ENCODE results near the gene CDH4. TPM values are rescaled to one million over a fixed set of nuclear protein-coding genes. Genes with fewer than 3 reads are reported as not detected.

The CDH4 gene
- total RNA-seq, 1 donor from 2014 or later = not detected

DNA sequence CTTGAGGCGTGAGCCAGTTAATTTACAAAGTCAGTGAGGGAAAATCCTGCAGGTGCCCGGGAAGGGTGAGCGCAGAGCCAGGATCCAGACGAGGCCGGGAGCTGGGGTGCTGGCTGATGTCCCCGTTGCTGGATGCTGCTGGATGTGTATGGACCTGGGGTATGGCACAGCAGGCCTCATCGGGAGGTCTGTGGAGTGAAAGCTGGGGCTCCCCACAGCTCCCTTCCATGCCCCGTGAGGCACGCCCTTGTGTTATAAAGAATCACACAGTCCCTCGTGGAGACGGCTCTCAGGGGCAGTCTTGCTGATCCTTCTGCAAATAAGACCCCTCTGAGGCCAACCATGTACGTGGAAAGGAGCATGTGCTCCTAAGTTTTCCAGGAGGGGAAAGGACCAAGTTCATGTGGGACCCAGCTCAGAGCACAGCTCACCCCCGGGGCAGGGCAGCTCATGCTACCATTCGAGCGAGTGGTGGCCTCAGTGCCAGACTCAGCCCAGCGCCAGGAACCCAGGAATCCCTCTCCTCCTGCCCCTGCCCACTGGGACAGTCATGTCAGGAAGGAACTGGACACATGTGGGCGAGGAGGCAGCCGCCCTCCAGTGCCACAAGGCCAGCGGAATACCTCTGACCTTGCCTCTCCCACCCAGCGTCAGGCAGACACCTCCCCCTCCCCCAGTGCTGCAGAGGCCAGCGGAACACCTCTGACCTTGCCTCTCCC, 97.5 kb downstream of the CDH4 start:
- no peaks in the 10 kb centered on the region for H3K27me3 ChIP-seq
- H3K36me3 ChIP-seq = no peaks in the 10 kb centered on the region
- H3K4me1 ChIP-seq = no peaks in the 10 kb centered on the region
- TF ChIP-seq, protein P1, sequence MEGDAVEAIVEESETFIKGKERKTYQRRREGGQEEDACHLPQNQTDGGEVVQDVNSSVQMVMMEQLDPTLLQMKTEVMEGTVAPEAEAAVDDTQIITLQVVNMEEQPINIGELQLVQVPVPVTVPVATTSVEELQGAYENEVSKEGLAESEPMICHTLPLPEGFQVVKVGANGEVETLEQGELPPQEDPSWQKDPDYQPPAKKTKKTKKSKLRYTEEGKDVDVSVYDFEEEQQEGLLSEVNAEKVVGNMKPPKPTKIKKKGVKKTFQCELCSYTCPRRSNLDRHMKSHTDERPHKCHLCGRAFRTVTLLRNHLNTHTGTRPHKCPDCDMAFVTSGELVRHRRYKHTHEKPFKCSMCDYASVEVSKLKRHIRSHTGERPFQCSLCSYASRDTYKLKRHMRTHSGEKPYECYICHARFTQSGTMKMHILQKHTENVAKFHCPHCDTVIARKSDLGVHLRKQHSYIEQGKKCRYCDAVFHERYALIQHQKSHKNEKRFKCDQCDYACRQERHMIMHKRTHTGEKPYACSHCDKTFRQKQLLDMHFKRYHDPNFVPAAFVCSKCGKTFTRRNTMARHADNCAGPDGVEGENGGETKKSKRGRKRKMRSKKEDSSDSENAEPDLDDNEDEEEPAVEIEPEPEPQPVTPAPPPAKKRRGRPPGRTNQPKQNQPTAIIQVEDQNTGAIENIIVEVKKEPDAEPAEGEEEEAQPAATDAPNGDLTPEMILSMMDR (IDR thresholded peaks at IDR 0.05) = no peak
- H3K4me3 ChIP-seq = no peak overlapping the region
- intact Hi-C loops (cut with DNase I) = no loop called here
- no peak overlapping the region for H3K27ac ChIP-seq
- H3K9me3 ChIP-seq = no peaks in the 10 kb centered on the region
- no peak for DNase-seq (ENCODE audit: low spot score in 2 of 2)

DNA sequence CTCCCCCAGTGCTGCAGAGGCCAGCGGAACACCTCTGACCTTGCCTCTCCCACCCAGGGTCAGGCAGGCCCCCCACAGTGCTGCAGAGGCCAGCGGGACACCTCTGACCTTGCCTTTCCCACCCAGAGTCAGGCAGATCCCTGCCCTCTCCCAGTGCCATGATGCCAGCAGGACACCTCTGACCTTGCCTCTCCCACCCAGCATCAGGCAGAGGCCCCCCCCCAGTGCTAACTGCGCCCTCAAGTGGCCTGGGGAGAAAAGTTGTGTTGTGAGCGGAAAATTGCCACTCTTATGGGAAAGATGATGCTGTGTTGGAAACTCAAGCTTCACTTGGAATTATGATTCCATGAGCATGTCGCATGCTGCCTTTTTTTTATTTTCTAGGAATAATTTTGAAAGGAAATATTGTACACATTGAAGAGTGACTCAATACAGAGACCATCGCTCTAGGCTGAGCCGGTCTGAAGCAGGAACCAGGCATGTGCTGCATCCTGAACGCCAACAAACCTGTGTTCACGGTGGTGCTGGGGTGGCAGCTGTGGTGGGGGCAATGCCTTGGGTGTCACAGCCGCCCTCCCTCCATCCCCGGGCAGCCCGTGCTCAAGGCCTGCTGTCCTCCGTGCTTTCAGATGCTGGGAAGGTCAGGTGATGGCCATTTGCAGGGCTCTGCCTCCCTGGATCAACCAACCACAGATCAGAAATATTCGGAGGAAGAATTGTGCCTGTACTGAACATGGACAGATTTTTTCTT, 98.6 kb downstream of the CDH4 start:
- no peak for DNase-seq (ENCODE audit: low spot score in 2 of 2)
- no peak overlapping the region for H3K4me3 ChIP-seq
- intact Hi-C loops (cut with DNase I) = no loop called here
- no peaks in the 10 kb centered on the region for H3K4me1 ChIP-seq
- no peaks in the 10 kb centered on the region for H3K36me3 ChIP-seq
- TF ChIP-seq, protein P1 (IDR thresholded peaks at IDR 0.05) = no peak
- no peak overlapping the region for H3K27ac ChIP-seq
- H3K9me3 ChIP-seq = no peaks in the 10 kb centered on the region
- H3K27me3 ChIP-seq = no peaks in the 10 kb centered on the region

DNA sequence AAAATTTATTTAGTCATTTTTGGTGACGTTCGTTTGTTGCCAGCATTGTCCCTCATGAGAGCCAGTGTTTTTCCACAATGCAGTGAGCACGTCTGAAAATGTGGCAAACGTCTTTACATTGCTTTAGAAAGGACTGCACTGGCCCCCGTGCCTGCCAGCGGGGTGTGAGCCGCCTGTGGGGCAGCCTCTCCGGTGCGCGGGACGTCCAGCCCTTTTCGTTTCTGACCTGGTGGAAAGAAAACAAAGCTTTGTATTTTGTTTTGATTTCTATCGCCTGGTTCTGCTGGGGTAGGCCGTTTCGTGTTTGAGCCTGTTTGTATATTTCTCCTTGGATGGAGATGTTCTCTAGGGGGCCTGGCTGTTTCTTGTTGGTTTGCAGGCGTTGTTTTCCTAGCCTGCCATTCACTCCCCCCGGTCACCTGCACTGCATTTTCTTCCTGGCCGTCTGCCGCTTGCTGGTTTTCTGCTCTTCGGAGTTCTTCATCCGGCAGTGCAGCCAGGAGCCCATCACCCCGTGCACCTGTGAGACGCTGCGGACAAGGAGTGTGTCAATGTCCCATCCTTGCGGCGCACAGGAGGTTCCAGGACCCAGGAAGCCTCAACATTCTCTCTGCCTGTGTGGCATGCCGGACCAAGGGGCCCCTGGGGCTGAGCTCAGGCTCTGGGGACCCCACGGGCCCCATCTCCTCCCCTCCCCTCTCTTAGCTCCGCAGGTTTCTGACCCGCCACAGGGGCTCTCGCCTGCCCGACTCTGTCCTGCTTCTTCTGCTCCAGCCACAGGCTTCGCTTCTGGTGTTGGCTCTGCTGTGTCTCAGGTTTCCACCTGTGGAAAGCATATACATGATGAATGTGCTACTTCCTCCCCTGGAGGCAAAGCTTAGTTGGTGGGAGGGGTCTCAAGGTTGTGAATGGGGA, 100.5 kb downstream of the CDH4 start:
- no peak for DNase-seq (ENCODE audit: low spot score in 2 of 2)
- Histone ChIP-seq H3K4me1 (no peaks in the 10 kb centered on the region), H3K36me3 (no peaks in the 10 kb centered on the region), H3K4me3 (no peak overlapping the region), H3K27ac (no peak overlapping the region), H3K9me3 (no peaks in the 10 kb centered on the region), H3K27me3 (no peaks in the 10 kb centered on the region)
- TF ChIP-seq, protein P1 (IDR thresholded peaks at IDR 0.05) = no peak
- intact Hi-C loops (cut with DNase I) = no loop called here

DNA sequence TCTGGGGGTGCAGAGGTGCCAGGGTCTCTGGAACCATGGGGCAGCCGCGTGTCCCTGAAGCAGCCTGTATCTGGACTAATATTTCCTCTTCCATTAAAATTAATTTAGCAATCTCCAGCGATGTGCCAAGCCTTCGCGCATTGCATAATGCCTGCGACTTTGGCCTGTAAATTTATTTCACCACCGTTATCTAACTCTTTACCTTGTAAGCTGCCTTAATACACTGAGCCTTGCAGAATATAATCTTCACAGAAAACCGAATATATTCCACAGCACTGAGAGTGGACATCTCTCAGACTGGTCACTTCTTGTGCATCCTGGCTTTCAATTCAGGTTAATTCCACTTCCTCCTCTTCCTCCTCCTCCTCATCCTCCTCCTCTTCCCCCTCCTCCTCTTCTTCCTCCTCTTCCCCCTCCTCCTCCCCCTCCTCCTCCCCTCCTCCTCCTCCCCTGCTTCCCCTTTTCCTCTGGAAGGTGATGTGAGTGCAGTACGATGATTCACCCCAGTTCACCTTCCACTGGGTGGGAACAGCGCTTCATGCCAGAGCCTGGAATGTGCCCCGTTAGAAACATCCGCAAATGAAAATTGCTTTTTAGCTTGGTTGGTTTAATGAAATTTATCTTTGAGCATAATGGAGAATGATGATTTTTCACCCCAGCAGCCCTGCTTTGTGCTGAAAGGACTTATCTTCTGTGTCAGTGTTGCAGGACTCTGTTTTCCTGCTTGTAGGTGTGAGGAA, 101.4 kb downstream of the CDH4 start:
- Histone ChIP-seq H3K27me3 (no peaks in the 10 kb centered on the region), H3K27ac (no peak overlapping the region), H3K9me3 (no peaks in the 10 kb centered on the region), H3K4me1 (no peaks in the 10 kb centered on the region), H3K36me3 (no peaks in the 10 kb centered on the region), H3K4me3 (no peak overlapping the region)
- intact Hi-C loops (cut with DNase I) = no loop called here
- DNase-seq (ENCODE audit: low spot score in 2 of 2) = no peak
- TF ChIP-seq, protein P1 (IDR thresholded peaks at IDR 0.05) = no peak

DNA sequence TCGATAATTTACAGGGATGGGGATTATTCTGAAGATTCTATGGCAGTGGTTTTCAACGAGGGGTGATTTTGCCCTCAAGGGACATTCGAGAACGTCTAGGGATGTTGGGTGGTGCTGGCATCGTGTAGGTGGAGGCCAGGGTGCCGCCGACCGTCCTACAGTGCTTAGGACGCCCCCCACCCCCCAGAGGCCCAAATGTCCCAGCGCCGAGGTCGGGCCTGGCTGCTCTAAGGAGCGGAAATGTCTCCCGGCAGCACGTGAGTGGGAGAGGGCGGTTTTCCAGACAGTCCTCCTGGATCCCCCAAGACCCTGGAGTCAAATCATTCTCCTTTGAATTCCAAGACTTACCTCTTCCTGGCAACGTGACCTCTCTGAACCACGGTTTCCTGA, 101.9 kb downstream of the CDH4 start:
- TF ChIP-seq, protein P1 (IDR thresholded peaks at IDR 0.05) = no peak

More for the DNA sequence above, 101.9 kb downstream of the CDH4 start:
- no peak for DNase-seq (ENCODE audit: low spot score in 2 of 2)
- Histone ChIP-seq H3K27ac (no peak overlapping the region), H3K4me1 (no peaks in the 10 kb centered on the region), H3K36me3 (no peaks in the 10 kb centered on the region), H3K27me3 (no peaks in the 10 kb centered on the region), H3K4me3 (no peak overlapping the region), H3K9me3 (no peaks in the 10 kb centered on the region)
- intact Hi-C loops (cut with DNase I) = no loop called here
